ENCODE data around the gene TRIM59.

TRIM59 gene

GRCh38 chr3:160449636-160450598 lies at the start of gene TRIM59:
Gene TRIM59 (minus strand): TSS chr3:160449786. CDS start chr3:160439183, 10,603 bp downstream.
- DNase-seq (ENCODE audit: low spot score), result peak; percentile 98

GRCh38 chr3:160498202-160498601 lies 48.6 kb upstream of the TRIM59 start:
- no peak for DNase-seq (ENCODE audit: low spot score)

GRCh38 chr3:160490166-160490565 lies 40.6 kb upstream of the TRIM59 start:
- no peak for DNase-seq (ENCODE audit: low spot score)

- DNase-seq (ENCODE audit: low spot score), result no peak
Measured at GRCh38 chr3:160486459-160486869, 36.9 kb upstream of the TRIM59 start.

GRCh38 chr3:160482796-160483195 lies 33.2 kb upstream of the TRIM59 start:
- no peak for DNase-seq (ENCODE audit: low spot score)

GRCh38 chr3:160481856-160482255 lies 32.3 kb upstream of the TRIM59 start:
- no peak for DNase-seq (ENCODE audit: low spot score)

GRCh38 chr3:160480931-160481330 lies 31.3 kb upstream of the TRIM59 start:
- DNase-seq (ENCODE audit: low spot score), result no peak

- DNase-seq (ENCODE audit: low spot score), result no peak
Measured at GRCh38 chr3:160479376-160479775, 29.8 kb upstream of the TRIM59 start.

- no peak for DNase-seq (ENCODE audit: low spot score)
Measured at GRCh38 chr3:160478338-160478737, 28.8 kb upstream of the TRIM59 start.

- DNase-seq (ENCODE audit: low spot score), result no peak
Measured at GRCh38 chr3:160477750-160478149, 28.2 kb upstream of the TRIM59 start.

GRCh38 chr3:160475884-160476283 lies 26.3 kb upstream of the TRIM59 start:
- DNase-seq (ENCODE audit: low spot score), result no peak

GRCh38 chr3:160475153-160475552 lies 25.6 kb upstream of the TRIM59 start:
- DNase-seq (ENCODE audit: low spot score), result no peak

GRCh38 chr3:160474416-160474838 lies 24.8 kb upstream of the TRIM59 start:
- peak; percentile 38 for DNase-seq (ENCODE audit: low spot score)

GRCh38 chr3:160473978-160474377 lies 24.4 kb upstream of the TRIM59 start:
- DNase-seq (ENCODE audit: low spot score), result peak; percentile 82

- peak; percentile 79 for DNase-seq (ENCODE audit: low spot score)
Measured at GRCh38 chr3:160473221-160473620, 23.6 kb upstream of the TRIM59 start.

- no peak for DNase-seq (ENCODE audit: low spot score)
Measured at GRCh38 chr3:160472344-160472743, 22.8 kb upstream of the TRIM59 start.

GRCh38 chr3:160471892-160472291 lies 22.3 kb upstream of the TRIM59 start:
- DNase-seq (ENCODE audit: low spot score), result no peak

GRCh38 chr3:160470181-160470580 lies 20.6 kb upstream of the TRIM59 start:
- no peak for DNase-seq (ENCODE audit: low spot score)

- DNase-seq (ENCODE audit: low spot score), result no peak
Measured at GRCh38 chr3:160464971-160465370, 15.4 kb upstream of the TRIM59 start.

- DNase-seq (ENCODE audit: low spot score), result no peak
Measured at GRCh38 chr3:160464321-160464720, 14.7 kb upstream of the TRIM59 start.

GRCh38 chr3:160460033-160460432 lies 10.4 kb upstream of the TRIM59 start:
- DNase-seq (ENCODE audit: low spot score), result no peak

- no peak for DNase-seq (ENCODE audit: low spot score)
Measured at GRCh38 chr3:160459450-160459970, 9.9 kb upstream of the TRIM59 start.

- no peak for DNase-seq (ENCODE audit: low spot score)
Measured at GRCh38 chr3:160458151-160458550, 8.6 kb upstream of the TRIM59 start.

All from AG20443 (cell line).